ENCODE data around the gene ACOD1.

Gene ACOD1

DNA sequence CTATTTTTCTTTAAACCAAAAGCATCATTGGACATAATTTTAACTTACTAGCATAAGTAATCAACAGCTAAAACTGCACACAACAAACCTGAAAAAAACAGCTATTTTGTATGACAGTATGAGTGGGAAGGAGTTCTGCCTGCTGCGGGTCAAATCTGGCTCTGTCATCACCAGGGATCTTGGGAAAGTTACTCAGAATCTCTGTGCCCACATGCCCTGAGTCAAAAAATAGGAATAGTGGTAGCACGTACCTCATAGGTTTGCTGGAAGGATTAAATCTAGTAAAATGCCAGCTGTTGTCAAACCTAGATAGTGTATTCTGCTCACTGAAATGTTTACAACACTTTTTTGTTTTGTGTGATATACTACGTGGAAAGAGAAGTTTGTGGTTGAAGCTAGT, 44.7 kb downstream of the ACOD1 start:
- no peak for DNase-seq

DNA sequence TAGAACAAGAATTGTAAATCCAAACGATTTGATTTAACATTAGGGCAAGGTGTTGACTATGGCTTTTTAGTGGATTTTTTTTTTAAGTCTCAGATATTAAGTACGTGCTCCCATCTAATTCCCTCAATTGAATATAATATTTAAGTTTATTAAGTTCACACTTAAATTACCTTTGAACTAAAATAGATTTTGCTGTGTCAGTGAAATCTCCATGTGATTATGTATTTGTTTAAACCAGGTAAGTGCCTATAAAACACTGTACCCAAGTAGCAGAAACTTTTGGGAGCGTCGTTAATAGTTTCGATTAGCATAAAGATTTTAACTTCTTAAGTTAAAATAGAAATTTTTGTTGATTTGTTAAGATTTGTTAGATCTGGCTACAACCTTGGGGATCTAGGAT, 45.2 kb downstream of the ACOD1 start:
- no peak for DNase-seq

DNA sequence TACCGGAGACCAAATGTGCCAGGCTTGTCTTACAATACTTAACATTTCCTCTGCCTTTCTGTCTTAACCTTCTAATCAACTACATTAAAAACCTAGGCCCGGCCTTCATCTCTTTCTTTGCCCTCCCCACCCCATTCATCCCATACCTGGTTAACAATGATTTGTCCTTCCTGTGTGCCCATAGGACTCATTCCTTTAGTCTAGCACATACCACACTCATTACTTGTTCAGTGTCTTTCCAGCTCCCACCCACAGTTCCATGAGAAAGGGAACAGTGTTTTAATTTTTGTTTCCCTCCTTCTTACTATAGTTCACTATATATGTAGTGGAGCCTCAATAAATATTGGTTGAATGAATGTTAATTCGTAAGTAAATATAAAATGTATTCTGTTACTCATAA, 46.0 kb downstream of the ACOD1 start:
- no peak for DNase-seq

DNA sequence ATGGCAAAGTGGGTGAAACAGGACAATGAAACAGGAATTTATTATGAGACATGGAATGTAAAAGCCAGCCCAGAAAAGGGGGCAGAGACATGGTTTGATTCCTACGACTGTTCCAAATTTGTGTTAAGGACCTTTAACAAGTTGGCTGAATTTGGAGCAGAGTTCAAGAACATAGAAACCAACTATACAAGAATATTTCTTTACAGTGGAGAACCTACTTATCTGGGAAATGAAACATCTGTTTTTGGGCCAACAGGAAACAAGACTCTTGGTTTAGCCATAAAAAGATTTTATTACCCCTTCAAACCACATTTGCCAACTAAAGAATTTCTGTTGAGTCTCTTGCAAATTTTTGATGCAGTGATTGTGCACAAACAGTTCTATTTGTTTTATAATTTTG, 52.2 kb downstream of the ACOD1 start:
- DNase-seq, result no peak

DNA sequence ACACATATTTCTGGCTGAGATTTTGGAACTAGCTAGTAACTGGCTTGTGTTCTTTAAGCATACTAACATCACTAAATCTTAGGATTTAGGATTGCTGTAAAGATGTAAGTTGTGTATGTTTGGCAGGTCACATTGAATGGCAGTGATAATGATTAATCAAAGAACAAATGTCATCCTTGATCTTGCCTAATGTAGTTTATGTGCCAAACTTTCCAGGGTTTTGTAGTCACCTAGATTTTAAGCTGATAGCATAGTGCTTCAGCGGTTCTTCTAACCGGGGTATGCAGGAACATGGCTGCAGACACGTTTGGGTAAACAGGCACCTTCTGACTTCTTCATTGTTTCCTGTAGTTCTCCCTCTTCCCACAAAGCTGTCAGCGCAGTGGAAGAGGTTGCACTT, 53.2 kb downstream of the ACOD1 start:
- DNase-seq, result no peak

DNA sequence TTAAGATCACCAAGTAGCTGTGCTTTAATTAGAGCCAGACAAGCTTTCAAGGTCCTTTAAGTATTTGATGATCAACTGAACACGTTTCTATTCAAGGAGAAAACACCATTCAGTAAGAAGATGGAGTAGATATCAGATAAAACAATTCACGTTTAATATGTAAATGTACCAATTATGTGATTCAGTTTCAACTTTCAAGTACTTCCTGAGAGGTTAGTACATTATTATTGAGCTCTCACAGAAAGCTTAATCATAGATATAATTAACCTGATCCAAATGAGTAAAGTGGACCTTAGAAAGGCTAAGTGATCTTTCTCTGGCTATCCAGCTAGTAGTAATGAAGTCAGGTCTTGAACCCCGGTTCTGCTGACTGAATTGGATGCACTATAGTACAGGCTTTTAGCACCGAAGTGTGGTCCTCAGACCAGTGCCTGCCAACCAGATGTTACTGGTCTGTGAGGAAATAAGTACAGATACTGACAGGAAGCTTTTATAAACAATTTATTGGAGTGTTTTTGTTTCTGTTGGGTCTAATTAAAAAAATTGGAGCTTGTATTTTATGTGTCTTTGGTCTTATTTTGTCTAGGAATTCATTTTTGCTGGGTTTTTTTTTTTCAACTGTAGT, 53.8 kb downstream of the ACOD1 start:
- no peak for DNase-seq

DNA sequence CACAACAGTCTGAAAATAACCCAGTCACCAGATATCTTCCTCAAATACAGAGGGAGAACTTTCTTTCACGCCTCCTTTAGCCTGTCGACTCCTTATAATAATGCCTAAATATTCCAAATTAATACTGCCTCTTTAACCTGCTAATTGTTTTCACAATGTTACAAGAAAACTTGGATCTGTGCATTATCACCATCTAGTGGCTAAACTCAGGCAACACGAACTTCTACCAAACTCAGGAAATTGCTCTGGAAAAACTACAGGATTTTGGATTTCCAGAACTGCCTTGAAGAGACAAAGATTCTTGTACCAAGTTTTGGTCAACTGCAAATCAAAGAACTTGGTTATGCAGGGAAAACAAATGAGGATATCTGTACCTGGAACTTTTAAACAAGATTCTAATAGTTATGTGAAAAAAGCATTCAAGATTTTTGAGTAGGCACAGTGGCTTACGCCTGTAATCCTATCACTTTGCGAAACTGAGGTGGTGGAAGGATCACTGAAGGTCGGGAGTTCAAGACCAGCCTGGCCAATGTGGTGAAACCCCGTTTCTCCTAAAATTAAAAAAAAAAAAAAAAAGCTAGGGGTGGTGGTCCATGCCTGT, 54.4 kb downstream of the ACOD1 start:
- DNase-seq, result no peak

Measured in DMS 273 treated with DMSO at 0.1 percent for 48 hours (cell line).